ENCODE measurements around the gene TRAF3IP3. TPM values are rescaled to one million over a fixed set of nuclear protein-coding genes. Genes with fewer than 3 reads are reported as not detected.
A peak's percentile ranks its signal among the peaks of the same experiment; 100 is the strongest.

The TRAF3IP3 gene
- total RNA-seq, 4 donors from 2014 or later, result 0.77 to 5.7 (median 3.5) TPM

DNA sequence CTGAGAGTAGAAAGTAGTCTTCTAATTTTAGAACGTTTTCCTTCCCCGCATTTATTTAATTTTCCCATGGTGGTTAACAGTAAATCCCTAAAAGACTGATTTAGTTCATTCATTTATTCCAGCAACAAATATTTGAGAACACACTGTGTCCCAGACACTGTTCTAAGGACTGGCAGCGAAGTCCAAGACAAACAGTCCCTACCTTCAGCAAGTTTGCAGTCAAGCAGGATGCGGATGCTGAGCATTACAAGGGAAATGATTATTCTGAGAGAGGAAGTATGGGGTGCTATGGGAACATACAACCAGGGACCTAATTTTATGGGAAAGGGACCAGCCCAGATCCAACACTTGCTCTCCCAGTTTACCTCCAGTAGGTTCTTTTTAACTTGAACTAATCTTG is 29.7 kb downstream of the TRAF3IP3 start:
- Histone ChIP-seq H3K4me1 (peaks cover 7 to 49% (median 12%) of the 10 kb centered on the region in 3 donors), H3K27me3 (no peaks in the 10 kb centered on the region), H3K36me3 (no peaks in the 10 kb centered on the region), H3K9me3 (no peaks in the 10 kb centered on the region), H3K27ac (peak overlapping the region in 3 of 4 donors; percentile 22 to 83 (median 82)), H3K4me3 (no peak overlapping the region)
- WGBS, 2 donors (ENCODE audit: low coverage in 1 of 2), result 94 to 98% methylated on average over 4 of the region's 4 CpGs
- no peak for ATAC-seq
- no peak for TF ChIP-seq POLR2A (IDR thresholded peaks at IDR 0.05)
- no peak for TF ChIP-seq POLR2AphosphoS5 (IDR thresholded peaks at IDR 0.05)
- TF ChIP-seq CTCF (IDR thresholded peaks at IDR 0.05), result no peak
- TF ChIP-seq EP300 (IDR thresholded peaks at IDR 0.05), result no peak

GRCh38 chr1:209786146-209786545 is 30.3 kb downstream of the TRAF3IP3 start:
- Histone ChIP-seq H3K4me3 (no peak overlapping the region), H3K9me3 (no peaks in the 10 kb centered on the region), H3K4me1 (peaks cover 7 to 49% (median 12%) of the 10 kb centered on the region in 3 donors), H3K36me3 (no peaks in the 10 kb centered on the region), H3K27ac (peak overlapping the region in 2 of 4 donors; percentile 22 to 83), H3K27me3 (no peaks in the 10 kb centered on the region)
- no peak for ATAC-seq
- TF ChIP-seq CTCF (IDR thresholded peaks at IDR 0.05), result no peak
- no peak for TF ChIP-seq POLR2AphosphoS5 (IDR thresholded peaks at IDR 0.05)
- no peak for TF ChIP-seq POLR2A (IDR thresholded peaks at IDR 0.05)
- no peak for TF ChIP-seq EP300 (IDR thresholded peaks at IDR 0.05)
- WGBS, 2 donors (ENCODE audit: low coverage in 1 of 2), result 52 to 62% methylated on average over 4 of the region's 4 CpGs

- H3K27me3 ChIP-seq, result no peaks in the 10 kb centered on the region
- H3K36me3 ChIP-seq, result no peaks in the 10 kb centered on the region
- no peaks in the 10 kb centered on the region for H3K9me3 ChIP-seq
- H3K4me3 ChIP-seq, result no peak overlapping the region
- peaks cover 7 to 49% (median 12%) of the 10 kb centered on the region in 3 donors for H3K4me1 ChIP-seq
- no peak for TF ChIP-seq POLR2AphosphoS5 (IDR thresholded peaks at IDR 0.05)
- no peak for TF ChIP-seq POLR2A (IDR thresholded peaks at IDR 0.05)
- TF ChIP-seq CTCF (IDR thresholded peaks at IDR 0.05), result no peak
- no peak for TF ChIP-seq EP300 (IDR thresholded peaks at IDR 0.05)
- peak overlapping the region; percentile 74 to 85 (median 80) for H3K27ac ChIP-seq
- WGBS, 2 donors (ENCODE audit: low coverage in 1 of 2), result 18% methylated on average over 2 of the region's 2 CpGs; no CpG with 5 or more reads in 1 of the 2 donors
- no peak for ATAC-seq
Observed at GRCh38 chr1:209787551-209787950, 31.7 kb downstream of the TRAF3IP3 start.

GRCh38 chr1:209789245-209789644 is 33.4 kb downstream of the TRAF3IP3 start:
- H3K36me3 ChIP-seq, result no peaks in the 10 kb centered on the region
- no peaks in the 10 kb centered on the region for H3K9me3 ChIP-seq
- peaks cover 4 to 37% (median 7%) of the 10 kb centered on the region in 3 donors for H3K4me1 ChIP-seq
- TF ChIP-seq CTCF (IDR thresholded peaks at IDR 0.05) (no peak), EP300 (IDR thresholded peaks at IDR 0.05) (no peak), POLR2A (IDR thresholded peaks at IDR 0.05) (no peak), POLR2AphosphoS5 (IDR thresholded peaks at IDR 0.05) (no peak)
- ATAC-seq, result no peak
- H3K27me3 ChIP-seq, result no peaks in the 10 kb centered on the region
- no peak overlapping the region for H3K4me3 ChIP-seq
- 67% methylated on average over 1 of the region's 1 CpG; no CpG with 5 or more reads in 1 of the 2 donors for WGBS, 2 donors (ENCODE audit: low coverage in 1 of 2)
- H3K27ac ChIP-seq, result peak overlapping the region in 1 of 4 donors; percentile 83
